CD4-positive, alpha-beta T cell (primary cell): ENCODE measurements around the gene TCF4. TPM values are rescaled to one million over a fixed set of nuclear protein-coding genes. Genes with fewer than 3 reads are reported as not detected.
A peak's percentile ranks its signal among the peaks of the same experiment; 100 is the strongest.

ENCODE experiments used
- ATAC-seq: fragments of 200-7000 bp; cut with Tn5 transposase; one replicate; pipeline ENCODE4 v1.10.0; 2022; ENCODE audit warnings: mild to moderate bottlenecking; ENCODE audit not compliant: poor library complexity
- CTCF ChIA-PET: fragments of 350-600 bp; sonication (Branson Sonifier 250); formaldehyde crosslinking; loops from one replicate; lab custom pipeline; 2021; ENCODE audit warnings: antibody characterized with exemption, inconsistent platforms; lab: Charles Lee
- POLR2A ChIA-PET: fragments of 350-600 bp; sonication (Branson Sonifier 250); formaldehyde crosslinking; loops from one replicate; lab custom pipeline; 2021; ENCODE audit warnings: antibody characterized with exemption, inconsistent platforms; lab: Charles Lee
- DNase-seq, 14 experiments: peaks; one replicate each; pipeline ENCODE4 v3.0.0-alpha.2; 2013 to 2020; ENCODE audit warnings: mixed read lengths in 2 of 14
- H3K27ac ChIP-seq, 2 donors: one replicate each; pipeline versions ENCODE4 v1.5.1 to v1.7.0; 2013; ENCODE audit warnings: low read length in 2 of 2, low read depth in 1 of 2, mild to moderate bottlenecking in 1 of 2
- H3K27me3 ChIP-seq, 2 experiments: 1 replicate in 1 of 2; 2 replicates in 1 of 2; pipeline versions ENCODE4 v1.6.1 to v1.7.0; 2013; ENCODE audit warnings: low read length in 2 of 2, control low read depth in 1 of 2, mild to moderate bottlenecking in 1 of 2, moderate library complexity in 1 of 2; ENCODE audit not compliant: insufficient read depth in 2 of 2, control insufficient read depth in 1 of 2
- H3K36me3 ChIP-seq: one replicate; pipeline ENCODE4 v1.6.1; 2013; ENCODE audit warnings: low read length, control low read depth; ENCODE audit not compliant: insufficient read depth
- H3K4me1 ChIP-seq: one replicate; pipeline ENCODE4 v1.6.1; 2013; ENCODE audit warnings: low read length, control low read depth; ENCODE audit not compliant: insufficient read depth
- H3K4me3 ChIP-seq: one replicate; pipeline ENCODE4 v1.5.1; 2013; ENCODE audit warnings: mild to moderate bottlenecking, low read length, moderate library complexity
- H3K9me3 ChIP-seq, 2 experiments: 1 replicate in 1 of 2; 2 replicates in 1 of 2; pipeline versions ENCODE4 v1.6.1 to v1.7.0; 2013; ENCODE audit warnings: low read length in 2 of 2, mild to moderate bottlenecking in 2 of 2, control low read depth in 1 of 2, moderate library complexity in 1 of 2; ENCODE audit not compliant: control insufficient read depth in 1 of 2, insufficient read depth in 1 of 2
- H3K27ac Mint-ChIP-seq: one replicate; pipeline ENCODE4 v1.8.0; 2020; ENCODE audit warnings: mixed read lengths
- H3K27me3 Mint-ChIP-seq: one replicate; pipeline ENCODE4 v1.8.0; 2021; ENCODE audit warnings: mixed read lengths
- H3K36me3 Mint-ChIP-seq: one replicate; pipeline ENCODE4 v1.8.0; 2021; ENCODE audit warnings: low read depth, mixed read lengths
- H3K4me1 Mint-ChIP-seq: one replicate; pipeline ENCODE4 v1.8.0; 2021; ENCODE audit warnings: low read depth, mixed read lengths
- H3K4me3 Mint-ChIP-seq: one replicate; pipeline ENCODE4 v1.8.0; 2020; ENCODE audit warnings: mild to moderate bottlenecking, mixed read lengths
- H3K9me3 Mint-ChIP-seq: one replicate; pipeline ENCODE4 v1.8.0; 2020; ENCODE audit warnings: mixed read lengths
- CTCF ChIP-seq: fragments of 200-600 bp; IDR thresholded peaks from one replicate; pipeline ENCODE4 v1.8.0; 2022; ENCODE audit warnings: antibody characterized with exemption, mild to moderate bottlenecking
- intact Hi-C, 2 experiments: fragments of 100-400 bp; cut with DNase I in 1 of 2; cut with micrococcal nuclease in 1 of 2; formaldehyde crosslinking; loops; one replicate each; pipeline versions ENCODE4 v1.15.1 to v1.9.0; 2023 to 2025; cut with DNase I, micrococcal nuclease
- total RNA-seq, 174 experiments: library from RNA in 2 of 174; stranded (reverse) in 2 of 174; gene quantifications; one replicate each; pipeline ENCODE4 v1.2.3 and lab custom pipeline; 2021 to 2026

Gene TCF4
- total RNA-seq, 2 experiments from 2014 or later, result 3.0 to 3.2 TPM

GRCh38 chr18:55385770-55386169, 202.2 kb downstream of the TCF4 start:
- intact Hi-C loops, result no loop called here
- ATAC-seq (no peak), DNase-seq (no peak)
- Mint-ChIP-seq H3K9me3 (no peaks in the 10 kb centered on the region), H3K27me3 (no peaks in the 10 kb centered on the region), H3K36me3 (no peaks in the 10 kb centered on the region), H3K4me1 (no peaks in the 10 kb centered on the region), H3K27ac (no peak overlapping the region), H3K4me3 (no peak overlapping the region)
- Histone ChIP-seq H3K4me3 (no peak overlapping the region), H3K27me3 (no peaks in the 10 kb centered on the region), H3K9me3 (peaks cover 0 to 4% of the 10 kb centered on the region in 2 experiments), H3K27ac (no peak overlapping the region), H3K4me1 (no peaks in the 10 kb centered on the region), H3K36me3 (no peaks in the 10 kb centered on the region)
- ChIA-PET POLR2A (no interaction called here), CTCF (no interaction called here)
- no peak for TF ChIP-seq CTCF

- TF ChIP-seq CTCF, result no peak
- no peaks in the 10 kb centered on the region for H3K27me3 Mint-ChIP-seq
- H3K27ac Mint-ChIP-seq, result no peak overlapping the region
- H3K36me3 ChIP-seq, result no peaks in the 10 kb centered on the region
- DNase-seq, result peak in 1 of 14 experiments; percentile 4
- intact Hi-C loops, result no loop called here
- no peak overlapping the region for H3K27ac ChIP-seq
- ChIA-PET CTCF (no interaction called here), POLR2A (no interaction called here)
- no peaks in the 10 kb centered on the region for H3K9me3 Mint-ChIP-seq
- no peak overlapping the region for H3K4me3 ChIP-seq
- H3K9me3 ChIP-seq, result peaks cover 0 to 4% of the 10 kb centered on the region in 2 experiments
- H3K4me1 Mint-ChIP-seq, result no peaks in the 10 kb centered on the region
- H3K4me3 Mint-ChIP-seq, result no peak overlapping the region
- ATAC-seq, result no peak
- no peaks in the 10 kb centered on the region for H3K36me3 Mint-ChIP-seq
- H3K4me1 ChIP-seq, result no peaks in the 10 kb centered on the region
- H3K27me3 ChIP-seq, result no peaks in the 10 kb centered on the region
Observed at GRCh38 chr18:55384551-55385275, 203.3 kb downstream of the TCF4 start.

GRCh38 chr18:55384115-55384514, 203.9 kb downstream of the TCF4 start:
- ChIA-PET CTCF (no interaction called here), POLR2A (no interaction called here)
- no peaks in the 10 kb centered on the region for H3K27me3 ChIP-seq
- ATAC-seq, result no peak
- no peak for DNase-seq
- no peak overlapping the region for H3K4me3 ChIP-seq
- peaks cover 0 to 4% of the 10 kb centered on the region in 2 experiments for H3K9me3 ChIP-seq
- no peaks in the 10 kb centered on the region for H3K36me3 ChIP-seq
- Mint-ChIP-seq H3K4me3 (no peak overlapping the region), H3K36me3 (no peaks in the 10 kb centered on the region), H3K4me1 (no peaks in the 10 kb centered on the region), H3K27me3 (no peaks in the 10 kb centered on the region), H3K27ac (no peak overlapping the region), H3K9me3 (no peaks in the 10 kb centered on the region)
- TF ChIP-seq CTCF, result no peak
- no peak overlapping the region for H3K27ac ChIP-seq
- H3K4me1 ChIP-seq, result no peaks in the 10 kb centered on the region
- intact Hi-C loops, result no loop called here
